Loucy (cell line): ENCODE data around the gene C9.

Source experiments
- EZH2phosphoT487 ChIP-seq: fragments of 200-600 bp; IDR thresholded peaks from 2 replicates; pipeline ENCODE4 v1.6.1; 2018; ENCODE audit warnings: antibody characterized with exemption, mild to moderate bottlenecking, moderate library complexity, borderline replicate concordance
- TF ChIP-seq, protein P1 (sequence below): fragments of 200-600 bp; sonication (generic); conservative IDR thresholded peaks from 2 replicates; pipeline ENCODE4 v1.5.1; 2014; ENCODE audit warnings: mild to moderate bottlenecking, antibody characterized with exemption, low read length

DNA sequence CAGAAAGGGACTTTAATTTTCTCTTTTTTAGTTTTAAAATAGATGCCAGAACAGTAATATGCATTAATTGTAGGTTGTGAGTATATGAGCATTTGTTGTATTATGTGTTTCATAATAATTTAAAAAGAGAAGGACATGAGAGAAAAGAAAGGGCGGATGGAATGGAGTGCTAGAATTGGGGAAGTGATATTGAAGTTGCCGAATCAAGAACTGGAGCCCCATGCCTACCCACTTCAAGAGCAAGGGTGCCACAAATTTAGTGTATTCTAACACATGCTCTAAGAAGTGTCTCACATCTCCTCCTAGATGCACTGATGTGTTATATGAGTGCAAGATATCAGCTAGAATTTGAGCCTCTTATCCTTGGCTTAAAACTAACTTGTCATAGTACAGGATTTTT lies 101.3 kb downstream of the C9 start:
- TF ChIP-seq, protein P1, sequence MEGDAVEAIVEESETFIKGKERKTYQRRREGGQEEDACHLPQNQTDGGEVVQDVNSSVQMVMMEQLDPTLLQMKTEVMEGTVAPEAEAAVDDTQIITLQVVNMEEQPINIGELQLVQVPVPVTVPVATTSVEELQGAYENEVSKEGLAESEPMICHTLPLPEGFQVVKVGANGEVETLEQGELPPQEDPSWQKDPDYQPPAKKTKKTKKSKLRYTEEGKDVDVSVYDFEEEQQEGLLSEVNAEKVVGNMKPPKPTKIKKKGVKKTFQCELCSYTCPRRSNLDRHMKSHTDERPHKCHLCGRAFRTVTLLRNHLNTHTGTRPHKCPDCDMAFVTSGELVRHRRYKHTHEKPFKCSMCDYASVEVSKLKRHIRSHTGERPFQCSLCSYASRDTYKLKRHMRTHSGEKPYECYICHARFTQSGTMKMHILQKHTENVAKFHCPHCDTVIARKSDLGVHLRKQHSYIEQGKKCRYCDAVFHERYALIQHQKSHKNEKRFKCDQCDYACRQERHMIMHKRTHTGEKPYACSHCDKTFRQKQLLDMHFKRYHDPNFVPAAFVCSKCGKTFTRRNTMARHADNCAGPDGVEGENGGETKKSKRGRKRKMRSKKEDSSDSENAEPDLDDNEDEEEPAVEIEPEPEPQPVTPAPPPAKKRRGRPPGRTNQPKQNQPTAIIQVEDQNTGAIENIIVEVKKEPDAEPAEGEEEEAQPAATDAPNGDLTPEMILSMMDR = no peak
- TF ChIP-seq EZH2phosphoT487 = no peak
